Fibroblast of skin of scalp (primary cell): ENCODE results near the gene SOX18.

ENCODE experiments used
- DNase-seq: peaks from one replicate; pipeline ENCODE4 v3.0.0-alpha.2; 2013

SOX18 gene

DNA sequence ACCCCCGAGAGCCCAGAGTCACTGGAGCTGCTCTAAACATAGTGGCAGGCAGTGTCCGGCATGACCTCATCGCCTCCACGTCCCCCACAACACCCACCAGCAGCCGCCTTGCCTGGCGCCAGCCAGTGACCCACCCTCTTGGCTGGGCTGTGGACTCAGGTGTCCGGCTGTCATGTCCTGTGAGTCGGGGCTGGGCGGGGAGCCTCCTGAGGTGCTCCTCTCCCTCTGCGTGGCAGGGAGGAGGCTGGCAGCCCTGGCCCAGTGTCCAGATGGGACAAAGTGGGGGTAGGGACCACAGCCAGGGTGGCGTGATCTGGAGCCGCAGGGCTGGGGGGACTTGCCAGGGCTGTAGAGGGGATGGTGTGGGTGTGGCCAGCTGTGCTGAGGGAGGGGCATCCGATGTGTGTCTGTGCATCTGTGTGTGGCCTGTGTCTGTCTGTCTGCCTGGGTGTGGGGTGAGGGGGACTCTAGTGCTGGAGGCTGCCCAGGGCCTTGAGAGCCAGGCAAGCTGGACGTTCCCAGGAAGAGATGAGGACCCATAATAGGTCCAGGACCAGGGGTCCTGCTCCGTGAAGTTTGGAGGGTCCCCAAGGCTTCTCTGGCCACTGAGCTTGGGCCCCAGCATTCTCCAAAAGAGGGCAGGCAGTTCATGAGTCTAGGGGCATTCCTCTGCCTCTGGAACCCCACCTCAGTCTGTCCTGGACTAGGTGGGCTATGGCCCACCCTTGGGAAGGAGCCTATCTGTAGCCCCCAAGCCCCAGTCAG, 2.3 kb upstream of the SOX18 start:
- DNase-seq: no peak

DNA sequence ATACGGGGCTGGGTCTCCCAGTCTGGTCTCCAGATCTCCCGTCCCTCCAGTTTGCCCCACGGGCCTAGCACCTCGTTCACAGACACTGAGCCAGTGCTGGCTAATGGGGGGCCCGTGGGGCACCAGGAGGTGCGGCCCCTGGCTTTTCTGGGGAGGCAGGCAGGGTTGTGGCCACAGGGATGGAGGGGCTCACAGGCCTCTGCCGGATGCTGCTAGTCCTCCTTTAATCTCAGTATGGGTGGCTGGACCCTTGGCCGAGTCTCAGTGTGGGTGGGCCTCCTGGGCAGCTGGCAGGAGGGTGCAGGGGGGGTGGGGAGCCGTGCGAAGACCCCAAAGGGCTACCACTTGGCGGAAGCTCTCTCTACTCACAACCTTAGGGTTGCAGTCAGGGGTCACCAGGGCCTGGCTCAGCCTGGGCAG, 1.6 kb upstream of the SOX18 start:
- DNase-seq: no peak

DNA sequence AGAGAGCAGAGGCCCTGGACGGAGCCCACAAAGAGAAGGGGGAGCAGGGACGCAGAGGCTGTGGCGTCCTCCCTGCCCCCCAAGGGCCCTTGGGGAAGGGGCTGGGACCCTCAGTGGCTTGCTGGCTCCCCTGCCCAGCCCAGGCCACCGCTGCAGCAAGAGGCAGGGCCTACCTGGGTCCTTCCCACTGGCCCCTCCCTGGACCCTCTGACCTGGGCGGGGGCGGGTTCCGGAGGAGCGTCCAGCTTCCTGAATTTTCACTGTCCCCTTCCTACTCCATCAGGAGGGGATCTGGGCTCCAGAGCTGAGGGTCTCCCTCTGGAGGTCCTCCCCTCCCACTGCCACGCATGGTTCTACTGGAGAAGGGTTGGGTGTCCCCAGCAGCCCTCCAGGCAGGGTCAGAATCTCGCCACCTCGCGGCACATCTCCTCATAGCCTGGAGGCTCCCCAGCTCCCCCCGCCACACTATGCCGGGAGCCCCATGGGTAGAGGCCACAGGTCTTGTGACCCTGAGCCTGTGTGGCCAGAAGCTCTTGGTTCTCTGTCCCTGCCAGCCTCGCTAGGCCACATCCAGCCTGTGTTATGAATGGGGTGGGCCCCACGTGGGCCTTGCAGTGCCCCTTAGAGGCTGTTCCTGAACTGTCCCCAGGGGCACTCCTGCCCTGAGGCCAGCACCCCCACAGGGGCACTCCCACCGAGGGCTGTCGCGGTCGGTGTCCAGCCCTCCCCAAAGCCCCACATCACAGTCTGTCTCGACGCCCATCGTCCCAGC, 1.0 kb upstream of the SOX18 start:
- no peak for DNase-seq

DNA sequence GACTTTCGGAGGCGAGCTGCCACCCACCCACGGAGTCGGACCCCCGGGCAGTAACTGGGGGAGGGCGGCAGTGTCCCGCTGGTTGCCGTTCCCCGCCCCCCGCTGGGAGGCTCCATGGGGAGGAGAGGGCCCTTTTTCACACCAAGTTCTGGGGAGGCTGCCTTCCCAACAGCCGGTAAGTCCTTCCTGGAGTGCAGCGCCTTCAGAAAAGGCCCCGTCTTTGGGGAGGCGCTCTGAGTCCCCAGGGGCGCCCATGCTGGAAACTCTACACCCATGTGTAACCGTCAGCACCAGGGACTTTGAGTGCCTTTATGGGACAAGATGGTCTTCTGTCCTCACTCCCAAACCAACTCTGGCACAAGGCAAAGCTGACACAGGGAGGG, 430 bp upstream of the SOX18 start:
- no peak for DNase-seq

DNA sequence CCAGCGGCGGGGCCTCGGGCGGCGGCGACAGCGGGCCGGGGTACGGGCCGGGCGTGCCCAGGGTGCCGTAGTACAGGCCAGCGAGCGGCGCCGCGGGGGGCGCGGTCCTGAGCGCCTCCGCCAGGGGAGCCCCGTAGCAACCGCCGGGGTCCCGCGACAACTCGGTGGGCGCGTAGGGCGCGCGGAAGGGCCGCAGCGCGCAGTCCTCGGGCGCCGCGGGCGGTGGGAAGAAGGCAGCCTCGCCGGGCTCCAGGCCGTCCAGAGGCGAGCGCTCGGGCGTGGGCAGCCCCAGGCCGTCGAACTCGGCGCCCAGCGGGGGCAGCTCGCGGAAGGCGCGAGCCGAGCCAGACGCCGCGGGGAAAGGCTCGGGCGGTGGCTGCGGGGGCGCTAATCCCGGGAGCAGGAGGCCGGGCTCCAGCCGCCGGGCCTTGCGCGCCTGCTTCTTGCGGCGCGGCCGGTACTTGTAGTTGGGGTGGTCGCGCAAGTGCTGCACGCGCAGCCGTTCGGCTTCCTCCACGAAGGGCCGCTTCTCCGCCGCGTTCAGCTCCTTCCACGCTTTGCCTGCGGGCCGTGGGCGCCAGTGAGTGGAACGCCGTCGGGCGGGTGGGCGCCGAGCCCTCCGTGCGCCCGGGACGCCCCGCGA, 916 bp downstream of the SOX18 start:
- DNase-seq: no peak

DNA sequence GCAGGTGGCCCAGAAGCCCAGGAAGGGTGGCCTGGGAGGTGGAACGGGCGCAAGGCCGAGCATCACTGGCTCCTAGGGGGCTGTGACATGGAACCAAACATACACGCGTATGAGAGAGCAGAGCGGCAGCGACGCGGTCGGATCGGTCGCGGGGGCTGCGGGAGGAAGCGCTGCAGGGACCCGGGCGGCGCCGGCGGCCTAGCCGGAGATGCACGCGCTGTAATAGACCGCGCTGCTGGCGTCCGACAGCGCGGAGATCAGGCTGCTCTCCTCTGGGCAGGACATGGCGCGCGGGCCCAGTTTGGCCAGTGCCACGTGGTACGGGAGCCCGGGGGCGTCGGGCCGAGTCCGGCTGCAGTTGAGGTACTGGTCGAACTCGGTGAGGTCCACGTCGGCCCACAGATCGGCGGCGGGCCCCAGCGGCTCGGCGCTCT, 1.5 kb downstream of the SOX18 start:
- DNase-seq: no peak

DNA sequence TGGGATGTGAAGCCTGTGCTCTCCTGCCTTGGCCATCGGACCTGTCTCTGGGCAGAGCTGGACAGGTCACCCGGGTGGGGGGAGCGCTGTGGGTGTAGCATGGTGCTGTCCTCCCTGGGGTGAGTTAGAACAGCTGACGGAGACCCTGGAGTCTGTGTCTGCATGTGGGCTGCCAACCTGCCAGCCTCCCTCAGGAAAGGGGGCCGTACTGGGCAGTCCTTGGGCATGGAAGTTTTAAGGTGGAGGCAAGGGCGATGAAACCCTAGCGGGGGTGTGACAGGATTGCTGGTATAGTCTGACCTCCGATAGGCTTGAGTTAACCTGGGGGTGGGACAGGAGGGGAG, 2.4 kb downstream of the SOX18 start:
- DNase-seq: no peak

DNA sequence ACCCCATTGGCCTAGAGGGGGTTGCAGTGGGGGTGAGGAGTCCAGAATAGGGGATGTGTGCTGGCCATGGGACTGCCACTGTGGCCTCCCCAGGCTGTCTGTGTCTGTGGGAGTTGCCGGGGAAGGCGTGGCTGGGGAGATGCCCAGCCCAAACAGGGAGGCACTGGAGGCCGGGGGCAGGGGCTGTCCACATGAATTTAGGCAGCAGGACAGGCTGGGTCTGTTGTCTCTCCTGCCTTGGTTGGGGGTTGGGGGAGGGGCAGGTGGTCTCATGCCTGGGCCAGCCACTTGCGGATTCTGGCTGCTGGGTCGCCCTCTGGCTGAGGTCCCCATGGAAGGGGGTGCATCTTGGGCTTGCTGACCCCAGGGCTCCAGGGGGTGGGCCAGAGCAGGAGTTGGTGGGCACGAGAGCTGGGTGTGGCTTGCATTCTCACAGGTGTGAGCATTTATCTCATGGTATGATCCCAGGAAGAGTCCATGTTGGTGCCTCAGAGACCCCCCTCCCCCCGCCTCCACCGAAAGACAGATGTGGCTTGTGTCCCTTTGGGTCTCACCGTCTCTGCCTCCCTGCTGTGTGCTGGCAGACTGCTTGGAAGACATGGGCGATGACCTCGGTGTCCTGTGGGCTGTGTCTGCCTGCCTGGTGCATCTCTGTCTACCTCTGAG, 4.0 kb downstream of the SOX18 start:
- DNase-seq: no peak

DNA sequence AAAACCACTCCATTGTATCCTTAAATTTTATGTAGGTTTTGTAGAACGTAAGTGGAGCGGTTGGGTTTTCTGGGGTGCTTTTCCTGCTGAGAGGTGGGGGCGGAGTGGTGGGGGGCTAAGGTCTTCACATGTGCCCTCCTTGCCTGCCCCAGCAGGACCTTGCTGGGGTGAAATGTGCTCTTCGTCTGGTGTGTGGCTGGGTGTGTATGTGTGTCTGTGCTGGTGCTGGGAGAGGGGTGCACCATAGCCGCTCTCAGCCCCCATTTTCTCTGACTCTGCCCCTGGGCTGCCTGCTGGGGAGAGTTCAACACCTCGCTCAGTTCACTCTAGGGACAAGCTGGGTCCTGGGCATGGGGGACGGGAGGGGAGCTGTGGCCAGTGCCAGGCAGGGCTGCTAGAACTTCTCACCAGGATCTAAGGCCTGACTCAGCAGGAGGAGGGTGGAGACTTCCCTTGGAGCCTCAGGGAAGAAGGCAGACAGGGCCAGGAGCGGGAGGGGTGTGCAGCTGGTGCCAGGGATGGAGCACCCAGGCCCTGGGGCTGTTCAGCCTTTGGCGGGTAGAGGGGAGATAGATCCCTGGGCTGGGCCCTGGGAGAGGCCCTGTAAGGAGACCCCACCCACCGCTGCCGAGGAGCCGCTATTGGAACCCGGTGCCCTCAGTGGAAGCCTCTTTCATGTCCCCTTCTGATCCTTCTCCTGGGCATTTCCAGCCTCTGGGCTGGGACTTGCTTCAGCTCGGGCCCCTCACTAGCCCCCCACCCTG, 4.8 kb downstream of the SOX18 start:
- DNase-seq: peak; percentile 57

DNA sequence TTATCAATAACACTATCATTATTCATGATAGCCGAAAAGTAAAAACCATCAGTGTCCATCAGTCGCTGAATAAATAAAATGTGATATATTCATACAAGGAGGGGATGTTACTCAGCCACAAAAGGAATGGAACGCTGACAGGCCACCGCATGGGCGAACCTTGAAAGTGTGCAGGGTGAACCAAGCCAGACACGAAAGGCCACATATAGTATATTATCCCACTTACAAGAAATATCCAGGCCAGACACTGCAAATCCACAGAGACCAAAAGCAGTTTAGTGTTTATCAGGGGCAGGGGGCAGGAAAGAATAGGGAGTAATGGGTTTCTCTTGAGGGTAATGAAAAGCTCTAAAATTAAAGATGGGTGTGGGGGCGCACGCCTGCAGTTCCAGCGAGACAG, 5.7 kb downstream of the SOX18 start:
- no peak for DNase-seq

DNA sequence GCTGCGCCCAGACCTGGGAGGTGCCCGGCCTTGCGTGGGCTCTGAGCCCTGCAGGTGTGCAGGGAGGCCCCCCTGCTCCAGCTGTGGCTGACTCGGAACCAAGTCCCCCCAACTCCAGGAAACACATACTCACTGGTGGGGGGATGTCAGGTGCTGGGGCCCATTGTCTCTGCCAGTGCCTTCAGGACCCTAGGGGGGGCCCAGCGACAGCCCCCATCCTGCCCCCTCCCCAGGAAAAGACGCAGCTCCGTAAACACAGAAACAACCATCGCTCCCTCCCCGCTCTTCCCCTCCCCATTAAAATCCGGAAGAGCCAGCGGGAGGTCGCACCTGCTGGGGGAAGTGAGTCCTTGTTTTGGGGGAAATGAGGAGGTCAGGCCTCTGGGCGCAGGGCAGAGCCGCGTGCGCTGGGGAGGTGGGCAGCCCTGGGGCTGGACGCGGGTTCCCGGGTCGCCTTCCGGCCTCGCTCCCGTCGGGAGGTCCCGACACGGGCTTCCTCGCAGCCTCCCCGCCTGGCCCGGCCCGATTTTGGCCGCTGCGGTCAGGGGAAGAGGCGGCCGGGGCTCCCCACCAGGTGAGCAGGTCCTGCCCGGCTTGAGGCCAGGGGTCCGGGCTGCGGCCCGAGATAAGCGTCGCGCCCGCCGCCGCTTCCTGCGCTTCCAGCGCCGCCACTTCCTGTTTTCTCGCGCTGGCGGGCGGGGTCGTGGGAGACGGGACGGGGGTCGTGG, 7.2 kb downstream of the SOX18 start:
- DNase-seq: no peak

DNA sequence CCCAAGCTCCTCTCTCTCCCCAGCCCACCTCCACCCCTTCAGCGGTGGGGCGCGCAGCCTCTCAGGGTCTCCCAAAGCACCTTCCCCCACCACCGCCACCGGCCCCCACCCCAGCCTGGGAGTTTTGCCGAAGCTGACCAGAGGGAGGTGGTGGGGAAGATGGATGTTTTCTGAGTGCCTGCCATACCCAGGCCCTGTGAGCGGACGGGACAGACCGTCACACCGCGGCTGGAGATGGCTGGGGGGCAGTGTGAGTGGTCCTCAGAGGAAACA, 7.7 kb downstream of the SOX18 start:
- no peak for DNase-seq

DNA sequence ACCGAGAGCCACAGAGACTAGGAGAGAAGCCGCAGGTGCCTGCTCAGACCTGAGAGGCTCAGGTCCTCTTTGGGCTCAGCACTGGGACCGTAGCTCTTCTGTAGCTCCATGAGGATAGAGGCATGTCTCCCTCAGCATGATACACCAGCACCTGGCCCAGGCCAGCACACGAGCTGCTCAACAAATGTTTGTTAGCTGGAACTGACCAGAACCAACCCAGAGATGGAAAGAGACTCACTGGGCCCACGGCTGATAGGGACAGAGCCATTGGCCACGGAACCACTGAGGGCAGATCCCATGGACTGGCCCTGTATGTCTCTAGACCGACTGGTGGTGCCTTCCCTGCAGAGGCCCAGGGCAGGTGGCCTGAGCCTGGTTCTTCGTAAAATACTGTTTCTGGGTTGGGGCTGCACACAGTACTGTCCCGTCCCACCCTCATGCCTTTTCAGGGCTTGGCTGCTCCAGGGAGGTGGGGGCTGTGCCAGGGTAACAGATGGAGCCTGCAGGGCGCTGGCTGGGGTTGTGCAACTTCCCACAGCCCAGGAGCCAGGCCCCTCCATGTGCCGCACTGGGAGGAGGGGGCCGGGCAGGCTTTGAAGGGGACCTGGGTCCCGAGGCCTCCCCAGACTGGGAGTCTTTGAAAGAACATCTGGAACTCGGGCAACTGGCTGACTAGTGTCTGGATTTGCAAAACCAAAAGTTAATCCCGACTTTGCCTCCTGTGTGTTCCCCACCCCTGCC, 8.2 kb downstream of the SOX18 start:
- no peak for DNase-seq

DNA sequence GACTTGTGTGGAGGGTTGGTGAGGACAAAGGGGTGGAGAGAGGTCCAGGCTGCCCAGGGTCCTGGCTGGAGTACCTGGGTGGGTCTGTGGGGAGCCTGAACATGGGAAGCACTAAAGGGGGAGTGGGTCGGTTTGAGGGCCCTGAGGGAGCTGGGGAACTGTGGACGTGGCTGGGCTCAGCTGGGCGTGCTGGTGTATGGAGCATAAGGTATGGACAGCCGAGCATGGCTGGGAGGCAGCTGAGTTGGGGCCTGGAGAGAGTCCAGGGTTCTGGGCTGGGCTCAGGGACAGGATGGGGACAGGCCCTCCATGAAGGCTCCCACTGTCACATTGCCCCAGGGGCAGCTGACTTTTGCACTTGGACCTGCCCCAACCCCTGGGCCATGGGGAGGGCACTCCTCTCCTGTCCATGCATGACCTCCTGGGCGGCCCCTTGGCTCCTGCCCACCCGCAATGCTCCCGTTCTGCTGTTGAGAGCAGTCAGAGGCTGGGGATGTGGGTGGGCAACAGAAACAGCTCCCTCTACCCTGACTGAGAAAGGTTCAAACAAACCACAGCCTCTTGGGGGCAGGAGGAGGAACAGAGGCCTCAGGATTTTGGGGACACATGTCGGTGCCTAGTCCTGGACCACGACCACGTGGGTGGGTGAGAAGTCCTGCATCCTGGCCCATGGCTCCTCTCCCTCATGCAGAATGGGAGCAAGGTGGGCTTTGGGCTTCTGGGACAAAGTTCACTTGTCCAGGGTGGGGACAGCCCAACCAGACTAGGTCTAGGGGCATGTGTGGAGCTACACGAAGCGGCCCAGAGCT, 9.0 kb downstream of the SOX18 start:
- no peak for DNase-seq

DNA sequence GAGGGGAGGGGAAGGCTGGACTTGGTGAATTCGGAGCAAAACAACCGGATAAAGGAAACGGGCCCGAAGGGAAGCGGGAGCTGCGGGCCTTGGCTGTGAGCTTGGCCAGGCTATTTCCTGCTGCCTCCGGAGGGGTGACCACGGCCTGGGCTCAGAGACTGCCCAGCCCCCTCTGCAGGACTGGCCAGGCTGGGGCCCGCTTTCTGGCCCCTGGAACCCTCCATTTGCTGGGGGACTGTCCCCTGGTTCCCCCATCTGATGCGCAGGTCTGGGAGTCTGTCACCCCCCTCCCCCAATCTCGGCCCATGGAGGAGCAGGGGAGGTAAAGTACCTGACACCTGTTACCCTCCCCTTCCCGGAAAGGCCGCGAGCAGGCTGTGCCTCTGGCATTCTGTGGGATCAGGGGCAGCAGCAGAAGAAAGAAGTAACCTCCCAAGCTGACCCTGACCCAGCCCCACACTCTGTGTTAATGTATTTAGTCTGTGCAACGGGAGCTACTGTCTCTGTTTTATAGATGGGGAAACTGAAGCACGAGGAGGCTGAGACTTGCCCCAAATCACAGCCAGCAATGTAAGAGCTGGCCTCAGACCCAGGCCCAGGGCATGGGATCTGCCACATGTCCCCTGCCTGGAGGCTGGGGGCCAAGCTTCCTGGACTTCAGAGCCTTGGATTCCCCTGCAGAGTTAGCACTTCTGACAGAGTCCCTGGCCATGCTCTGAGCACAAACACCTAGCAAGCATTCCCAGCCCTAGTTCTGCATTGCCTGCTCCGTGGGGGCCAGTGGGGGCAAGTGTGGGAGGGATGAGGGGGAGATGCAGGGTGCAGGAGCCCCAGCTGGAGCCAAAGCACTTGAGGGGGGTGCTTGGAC, 9.9 kb downstream of the SOX18 start:
- DNase-seq: no peak

DNA sequence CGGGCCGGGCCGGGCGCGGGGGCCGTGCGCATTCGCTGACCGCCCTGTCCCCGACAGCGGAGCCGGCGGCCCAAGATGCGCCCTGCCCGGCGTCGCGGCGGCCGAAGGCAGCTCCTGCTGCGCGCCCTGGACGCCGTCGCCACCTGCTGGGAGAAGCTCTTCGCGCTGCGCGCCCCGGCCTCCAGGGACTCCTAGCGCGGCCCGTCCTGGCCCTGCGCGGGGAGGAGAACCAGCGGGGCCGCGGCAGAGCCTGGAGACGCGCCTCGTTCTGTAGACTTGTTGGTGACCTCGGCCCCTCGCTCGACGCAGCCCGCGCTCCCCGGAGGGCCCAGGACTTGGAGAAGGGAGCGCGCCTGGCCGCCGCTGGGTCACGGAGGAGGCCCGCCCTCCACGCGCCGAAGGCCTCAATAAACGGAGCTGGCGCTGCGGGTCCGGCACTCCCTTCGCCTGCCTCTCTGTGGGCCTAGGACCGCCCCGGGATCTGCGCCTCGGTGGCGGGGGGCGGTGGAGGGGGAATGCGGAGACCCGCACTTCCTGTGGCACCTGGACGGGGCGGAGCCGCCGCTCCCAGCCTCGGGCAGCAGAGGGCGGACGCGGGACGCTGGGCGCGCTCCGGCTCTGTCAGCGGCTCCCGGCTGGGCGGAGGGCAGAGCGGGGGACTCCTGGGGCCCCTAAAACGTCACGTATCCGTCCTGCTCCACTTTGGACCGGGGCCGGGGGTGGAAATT, 10.7 kb downstream of the SOX18 start:
- peak; percentile 40 for DNase-seq

DNA sequence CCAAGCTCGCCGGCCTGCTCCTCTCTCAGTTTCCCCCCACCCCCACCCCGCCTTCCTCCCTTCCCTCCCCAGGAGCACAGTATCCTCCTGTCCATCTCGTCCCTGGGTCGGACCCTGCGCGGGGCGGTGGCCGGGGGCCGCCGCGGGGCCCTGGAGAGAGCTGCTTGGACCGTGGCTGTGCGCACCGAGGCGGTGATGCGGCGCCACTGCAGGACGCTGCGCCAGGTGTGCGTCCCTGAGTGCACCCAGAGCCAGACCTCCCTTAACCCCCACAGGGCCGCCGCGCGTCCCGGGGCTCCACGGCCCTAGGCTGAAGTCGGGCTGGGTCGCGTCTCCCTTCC, 11.2 kb downstream of the SOX18 start:
- DNase-seq: no peak

DNA sequence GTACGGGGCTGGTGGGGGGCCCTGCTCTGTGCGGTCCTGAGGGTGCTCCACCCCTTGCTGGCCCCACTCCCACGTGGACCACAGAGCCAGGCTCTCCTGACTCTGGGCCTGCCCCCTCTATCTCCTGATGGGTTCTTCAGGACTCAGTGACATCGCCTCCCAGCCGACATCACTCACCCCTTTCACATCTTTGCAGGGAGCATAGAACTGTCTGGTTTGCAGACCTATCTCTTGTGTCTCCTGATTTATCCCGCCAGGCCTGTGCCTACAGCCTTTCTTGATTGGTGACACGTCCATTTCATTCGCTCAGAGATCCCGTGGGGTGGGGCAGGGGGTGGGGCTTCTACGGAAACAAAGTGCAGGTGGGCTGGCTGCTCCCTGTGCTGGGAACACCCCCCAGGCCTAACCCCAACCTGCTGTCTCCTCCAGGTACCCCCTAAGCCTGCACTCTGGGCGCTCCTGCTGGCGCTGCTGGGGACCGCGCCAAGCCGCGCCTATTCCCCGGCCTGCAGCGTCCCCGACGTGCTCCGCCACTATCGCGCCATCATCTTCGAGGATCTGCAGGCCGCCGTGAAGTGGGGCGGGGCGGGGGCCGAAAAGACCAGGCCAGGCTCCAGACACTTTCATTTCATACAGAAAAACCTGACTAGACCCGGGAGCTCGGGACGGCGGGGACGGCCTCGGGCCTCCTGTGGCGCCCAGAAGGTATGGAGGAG, 11.8 kb downstream of the SOX18 start:
- DNase-seq: no peak
